DND-41 (cell line): Measurements from ENCODE around the gene UBAP2.

ENCODE experiments used
- CTCF ChIP-seq: IDR thresholded peaks from 2 replicates; pipeline ENCODE4 v1.5.1; 2012; ENCODE audit warnings: borderline replicate concordance, low read length, moderate library complexity, mild to moderate bottlenecking; ENCODE audit not compliant: poor library complexity, severe bottlenecking; ENCODE audit errors: extremely low read depth
- EZH2 ChIP-seq: IDR thresholded peaks from 3 replicates; pipeline ENCODE4 v1.6.1; 2012; ENCODE audit warnings: borderline replicate concordance, low read depth, mild to moderate bottlenecking, moderate library complexity, low read length, inconsistent platforms; ENCODE audit not compliant: severe bottlenecking

- no peak for TF ChIP-seq CTCF
- TF ChIP-seq EZH2 = no peak
Observed at GRCh38 chr9:34072410-34072809, 23.7 kb upstream of the UBAP2 start.
